T-helper 2 cell (primary cell): ENCODE measurements around the gene ETS1.

Experiments
- DNase-seq, 5 experiments: peaks; one replicate each; pipeline versions ENCODE4 v3.0.0 to v3.0.0-alpha.2; 2012 to 2022

ETS1 gene

DNA sequence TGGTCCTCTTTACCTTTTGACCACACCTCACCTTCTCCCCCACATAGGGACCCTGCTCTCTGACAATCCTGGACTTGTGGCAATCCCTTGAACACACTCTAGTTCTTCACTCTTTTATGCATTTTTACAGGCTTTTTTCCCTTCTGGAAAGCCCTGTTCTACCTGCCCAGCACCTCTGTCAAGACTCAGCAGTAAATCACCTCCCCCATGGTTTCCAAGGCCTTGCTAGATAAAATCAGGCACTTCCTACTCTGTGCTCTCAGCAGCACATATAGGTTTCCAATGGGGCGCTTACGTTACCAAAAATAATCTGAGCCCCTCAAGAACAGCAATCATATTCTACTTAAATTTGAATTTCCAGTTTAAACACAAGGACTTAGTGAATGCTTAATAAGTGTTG lies 53.9 kb downstream of the ETS1 start:
- no peak for DNase-seq

- DNase-seq, result no peak
Measured at GRCh38 chr11:128532572-128533091, 54.7 kb downstream of the ETS1 start.

GRCh38 chr11:128532016-128532571 lies 55.3 kb downstream of the ETS1 start:
- no peak for DNase-seq

DNA sequence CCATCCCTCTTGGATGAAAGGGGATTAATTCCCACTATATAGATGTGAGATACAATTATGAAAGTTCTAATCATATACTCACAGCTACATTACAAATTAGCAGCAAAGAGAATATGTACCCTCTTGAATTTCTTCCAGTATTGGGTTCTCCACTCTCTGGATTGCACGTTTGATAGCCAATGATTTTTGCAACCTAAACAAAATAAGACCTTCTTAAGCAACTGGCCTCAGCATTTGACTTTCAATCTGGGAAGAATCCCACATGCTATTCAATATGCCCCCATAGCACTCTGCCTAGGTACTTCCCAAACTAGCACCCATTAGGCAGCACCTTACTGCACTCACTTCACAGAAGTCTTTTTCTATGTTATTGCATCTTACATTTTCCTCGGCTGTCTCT lies 55.8 kb downstream of the ETS1 start:
- DNase-seq, result no peak

DNA sequence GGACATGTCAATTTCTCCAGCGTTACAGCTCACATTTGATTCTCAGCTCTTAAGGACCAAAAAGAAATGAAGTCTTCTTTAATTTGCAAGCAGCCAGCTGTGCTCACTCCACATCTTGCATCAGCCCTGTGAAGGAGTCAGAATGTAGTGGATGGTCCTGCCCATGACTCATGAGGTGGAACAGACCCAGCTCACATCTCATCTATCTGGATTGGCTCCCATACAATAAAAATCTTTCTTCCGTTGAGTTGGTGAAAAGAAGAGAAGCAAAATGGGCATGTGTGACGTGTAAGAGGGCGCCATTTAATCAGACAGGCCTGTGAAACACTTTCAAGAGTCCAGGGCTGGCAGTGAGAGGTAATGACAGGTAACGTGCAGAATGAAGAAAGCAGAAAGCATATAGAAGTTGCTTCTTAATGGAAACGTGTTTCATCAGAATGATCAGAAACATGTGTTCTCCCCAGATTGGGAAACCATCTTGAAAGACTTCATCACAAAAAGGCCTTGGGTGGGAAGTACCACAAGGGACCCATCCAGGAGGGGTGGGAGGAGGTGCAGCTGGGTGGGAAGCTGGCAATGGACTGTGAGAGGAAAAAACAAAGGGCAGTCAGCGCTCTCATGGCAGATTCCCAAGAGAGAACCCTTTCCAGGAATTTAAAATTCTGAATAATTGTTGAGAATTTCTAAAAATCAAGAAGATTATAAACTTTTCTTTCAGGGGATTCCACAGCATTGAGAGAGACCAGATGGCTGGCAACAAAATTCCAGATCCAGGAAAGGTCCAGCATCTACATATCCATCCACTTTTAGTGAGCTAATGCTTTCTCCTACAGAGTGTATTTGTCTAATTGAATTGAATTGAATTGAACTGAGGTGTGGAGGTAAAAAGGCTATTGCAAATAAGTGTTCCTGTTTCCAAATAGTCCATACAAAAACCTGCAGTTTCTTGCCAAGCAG lies 57.0 kb downstream of the ETS1 start:
- no peak for DNase-seq

GRCh38 chr11:128528294-128528693 lies 59.1 kb downstream of the ETS1 start:
- no peak for DNase-seq

GRCh38 chr11:128527046-128527445 lies 60.3 kb downstream of the ETS1 start:
- DNase-seq, result no peak

DNA sequence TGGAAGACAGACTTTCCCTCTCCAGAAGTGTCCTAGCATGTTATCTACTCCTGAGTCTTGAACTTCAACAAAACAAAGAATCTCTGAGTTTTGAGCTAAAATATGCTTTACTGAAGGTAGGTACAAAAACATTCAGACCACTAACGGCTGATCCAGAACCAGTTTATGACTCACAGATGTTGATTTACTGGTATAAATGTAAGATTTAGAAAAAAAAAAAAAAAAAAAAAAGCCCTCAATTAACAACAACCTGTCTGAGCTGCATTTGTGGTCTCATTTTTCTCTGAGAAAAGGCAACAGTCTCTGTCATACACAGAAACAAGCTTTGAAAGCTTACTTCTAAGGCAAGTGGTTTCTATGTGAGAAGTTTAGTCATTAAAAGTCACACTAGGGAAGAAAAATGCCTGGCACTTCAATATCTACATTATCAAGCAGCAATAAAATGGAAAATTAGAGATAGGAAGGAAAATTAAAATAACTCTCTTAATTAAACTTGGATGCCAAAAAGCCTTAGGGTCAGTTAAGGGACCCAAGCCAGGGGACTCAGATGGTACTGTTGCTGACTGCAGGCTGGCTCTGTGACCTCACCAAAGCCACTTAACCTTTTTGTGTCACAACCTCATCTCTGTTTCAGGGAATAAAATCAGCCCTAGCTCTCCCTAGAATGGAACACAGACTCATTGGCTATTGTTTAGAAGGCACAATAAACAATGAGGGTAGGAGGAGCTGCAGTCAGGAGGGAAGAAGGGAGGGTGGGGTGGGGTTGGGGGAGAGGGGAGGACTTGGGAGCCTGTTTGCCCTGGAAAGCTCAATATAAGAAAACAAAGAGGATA lies 61.7 kb downstream of the ETS1 start:
- DNase-seq, result peak in 2 of 5 experiments; percentile 79 to 94

GRCh38 chr11:128524172-128524571 lies 63.2 kb downstream of the ETS1 start:
- no peak for DNase-seq

DNA sequence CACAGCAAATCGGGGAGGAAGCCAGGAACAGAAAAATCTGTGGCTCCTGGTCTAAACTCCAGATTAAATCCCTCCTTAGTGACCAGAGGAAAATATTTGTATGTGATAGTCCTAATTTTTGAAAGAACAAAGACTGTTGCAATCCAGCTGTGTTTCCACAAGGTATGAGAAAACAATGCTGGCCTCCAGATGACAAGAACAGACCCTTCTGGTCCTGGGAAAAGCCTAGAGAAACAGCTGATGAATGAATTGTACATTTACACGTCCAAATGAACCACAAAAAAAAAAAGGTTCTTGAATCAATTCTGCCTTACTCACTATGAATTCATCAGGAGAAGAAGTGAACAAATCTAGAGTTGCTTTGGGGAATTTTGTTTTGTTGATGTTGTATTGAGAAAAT lies 63.7 kb downstream of the ETS1 start:
- no peak for DNase-seq

DNA sequence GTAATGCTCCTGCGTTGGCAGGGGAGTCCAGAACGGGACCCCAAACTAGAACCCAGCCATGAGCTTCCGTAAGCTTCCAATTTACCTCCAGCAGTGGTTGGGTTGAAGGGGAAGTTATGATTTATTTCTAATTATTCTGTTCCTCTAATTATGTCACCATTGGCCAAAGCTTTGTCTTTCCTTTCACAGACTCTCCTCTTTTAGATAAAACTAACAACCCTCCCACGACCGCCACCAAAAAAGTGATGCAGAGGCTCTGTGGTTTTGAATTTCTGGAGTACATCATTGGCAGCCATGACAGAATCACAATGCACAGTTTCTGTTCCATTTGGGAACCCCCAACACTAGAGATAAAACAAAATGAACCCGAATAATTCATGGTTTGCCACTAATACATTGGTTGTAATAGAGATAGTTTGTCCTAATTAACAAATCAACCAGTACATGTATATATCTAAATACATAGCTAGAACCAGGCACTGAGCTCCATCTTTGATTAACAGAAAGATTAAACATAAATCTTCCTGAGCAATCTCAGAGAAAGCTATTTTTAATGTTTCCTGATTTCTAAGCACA lies 64.3 kb downstream of the ETS1 start:
- peak in 4 of 5 experiments; percentile 49 to 79 (median 67) for DNase-seq

DNA sequence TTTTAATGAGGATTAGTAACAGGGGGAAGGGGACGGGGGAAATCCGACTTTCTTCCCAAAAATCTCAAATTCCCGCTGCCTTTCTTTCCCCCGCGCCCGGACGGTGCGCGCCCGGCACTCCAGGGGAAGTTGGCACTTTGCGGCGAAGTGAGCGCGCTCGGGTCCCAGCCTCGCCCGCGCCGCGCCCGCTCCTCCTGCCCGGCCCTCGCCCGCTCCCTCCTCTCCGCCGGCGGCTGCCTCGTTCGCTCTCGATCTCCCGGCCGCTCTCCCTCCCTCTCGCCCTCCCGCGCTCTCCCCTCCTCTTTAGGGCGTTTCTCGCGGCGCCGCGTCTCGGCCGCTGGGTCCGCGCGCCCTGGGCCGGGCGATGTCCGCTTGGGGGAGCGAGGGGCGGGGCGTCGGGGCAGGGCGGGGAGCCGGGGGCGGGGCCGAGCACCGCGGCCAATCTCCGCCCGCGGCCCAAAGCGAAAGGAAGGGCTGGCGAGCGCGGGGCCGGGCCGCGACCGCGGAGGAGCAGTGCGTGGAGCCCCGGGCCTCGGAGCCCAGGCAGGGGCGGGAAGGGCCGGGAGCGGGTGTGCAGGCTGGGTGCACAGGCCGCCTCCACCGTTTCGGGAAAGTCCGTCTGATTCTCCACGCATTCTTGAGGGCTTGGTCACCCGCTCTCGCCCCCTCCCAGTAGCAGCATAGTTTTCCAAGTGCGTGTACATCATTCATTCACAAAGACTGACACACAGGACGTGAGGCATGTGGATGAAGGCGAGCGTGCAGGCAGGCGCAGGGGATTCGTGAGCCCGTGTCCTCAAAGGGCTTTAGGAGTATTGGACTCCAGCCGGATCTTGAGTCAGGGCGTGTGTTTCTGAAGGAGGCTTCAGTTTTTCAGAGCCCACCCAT lies 65.1 kb downstream of the ETS1 start:
- DNase-seq, result peak; percentile 73 to 94 (median 81)

DNA sequence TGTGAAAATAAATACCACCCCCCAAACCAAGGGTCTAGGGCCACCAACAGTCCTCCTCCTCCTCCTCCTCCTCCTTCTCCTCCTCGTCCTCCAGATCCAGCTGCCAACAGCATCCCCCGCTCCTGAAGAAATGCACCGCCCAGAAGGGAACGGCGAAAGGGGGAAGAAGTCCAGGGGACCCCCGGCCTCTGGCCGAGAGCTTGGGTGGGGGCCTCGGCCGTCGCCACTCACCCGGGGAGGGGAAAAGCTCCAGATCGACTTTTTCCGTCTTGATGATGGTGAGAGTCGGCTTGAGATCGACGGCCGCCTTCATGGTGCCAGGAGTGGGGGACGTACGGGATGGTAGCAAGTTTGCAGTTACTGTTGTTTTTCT lies 65.7 kb downstream of the ETS1 start:
- DNase-seq, result peak in 1 of 5 experiments; percentile 57

GRCh38 chr11:128520888-128521681 lies 66.3 kb downstream of the ETS1 start:
- DNase-seq, result no peak

DNA sequence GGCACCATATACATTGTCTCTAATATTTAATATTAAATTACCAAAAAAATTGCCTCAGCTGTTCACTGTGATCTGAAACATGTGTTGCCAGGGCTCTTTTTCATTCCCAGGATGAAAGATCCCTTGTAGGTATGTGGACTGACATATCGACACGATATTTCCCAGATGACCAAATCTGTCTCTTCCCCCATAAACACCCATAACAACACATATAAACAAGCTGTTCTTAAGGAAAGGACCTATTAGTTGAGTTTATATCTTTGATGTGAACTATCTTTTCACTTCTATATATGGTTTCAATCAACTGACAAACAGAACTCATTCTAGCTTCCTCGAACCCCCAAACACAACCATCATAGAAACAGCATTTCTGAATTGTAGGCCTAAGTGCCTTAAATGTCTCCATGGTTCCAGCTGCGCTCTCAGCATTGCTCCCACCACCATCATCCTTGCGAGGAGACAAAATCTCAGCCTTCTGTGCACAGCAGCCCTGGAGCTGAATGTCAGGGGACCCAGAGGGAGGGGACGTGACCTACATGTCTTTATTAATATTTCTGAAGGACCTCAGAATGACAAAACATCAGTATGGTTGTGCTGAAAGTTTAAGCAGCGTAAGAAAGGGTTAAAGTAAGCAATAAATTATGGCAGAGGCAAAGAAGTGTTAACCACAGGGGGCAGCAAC lies 67.0 kb downstream of the ETS1 start:
- DNase-seq, result peak in 1 of 5 experiments; percentile 63

DNA sequence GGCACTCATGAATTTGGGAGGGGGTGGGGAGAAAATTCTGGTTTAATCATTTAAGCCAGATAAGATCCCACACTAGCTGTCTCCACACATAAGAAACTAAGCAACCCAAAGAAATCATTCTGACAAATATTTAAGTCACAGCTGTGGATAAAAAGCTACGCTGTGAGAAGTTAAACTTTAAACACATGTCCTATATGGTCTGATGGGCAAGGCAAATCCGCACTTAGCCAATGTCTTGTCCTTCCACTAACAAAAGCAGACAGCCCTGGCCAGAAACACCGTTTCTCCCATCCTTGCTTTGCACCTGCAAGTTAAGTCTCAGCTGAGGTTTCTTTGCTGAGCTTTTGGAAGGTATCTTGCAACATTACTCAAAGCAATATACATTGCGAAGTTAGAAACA lies 68.0 kb downstream of the ETS1 start:
- DNase-seq, result no peak

GRCh38 chr11:128518493-128519207 lies 68.7 kb downstream of the ETS1 start:
- DNase-seq, result no peak

DNA sequence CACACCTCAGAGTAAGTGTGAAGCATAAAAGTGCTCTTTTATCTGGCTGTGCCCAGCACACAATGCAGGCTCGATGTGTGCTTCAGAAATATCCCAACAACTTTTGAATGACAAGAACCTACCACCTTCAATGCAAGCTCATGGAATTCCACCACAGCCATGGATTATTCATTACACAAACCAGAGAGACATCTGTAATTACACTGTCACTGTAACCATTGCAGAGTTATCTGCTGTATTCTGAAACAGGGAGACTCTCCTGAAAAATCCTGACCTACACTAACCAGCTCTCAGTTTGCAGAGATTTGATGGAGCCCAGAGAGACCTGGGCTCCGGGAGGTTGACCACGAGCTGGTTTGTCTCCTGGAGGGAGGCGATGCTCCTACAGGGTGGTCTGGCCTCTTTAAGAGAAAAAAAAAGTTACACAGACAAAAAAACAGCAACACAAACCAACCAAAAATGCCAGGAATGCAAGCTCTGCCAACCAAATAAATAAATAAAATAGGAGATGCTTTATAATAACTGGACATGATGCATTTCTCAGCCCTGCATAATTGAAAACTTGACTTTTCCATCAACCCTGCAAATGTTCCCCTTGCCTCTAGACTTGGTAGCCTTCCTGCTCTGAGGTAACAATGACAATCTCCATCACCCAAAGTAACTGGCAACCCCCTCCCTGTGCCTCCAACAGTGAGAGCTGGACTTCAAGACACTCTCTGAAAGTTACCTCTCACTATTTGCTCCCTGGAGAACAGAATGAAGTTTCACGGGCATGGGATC lies 69.7 kb downstream of the ETS1 start:
- no peak for DNase-seq

- DNase-seq, result no peak
Measured at GRCh38 chr11:128516886-128517285, 70.5 kb downstream of the ETS1 start.
